BJ (cell line): Measurements from ENCODE around the gene TWSG1. TPM values are rescaled to one million over a fixed set of nuclear protein-coding genes. Genes with fewer than 3 reads are reported as not detected.

Experiments used
- CTCF ChIA-PET: fragments of 350-600 bp; formaldehyde crosslinking; extraction: SDS; loops from one replicate; lab custom pipeline; 2021; ENCODE audit warnings: antibody characterized with exemption, inconsistent platforms; lab: Yijun Ruan, JAX
- POLR2A ChIA-PET: fragments of 300-600 bp; sonication (Branson Sonifier 250); formaldehyde crosslinking; extraction: SDS; loops from one replicate; lab custom pipeline; 2021; ENCODE audit warnings: antibody characterized with exemption; lab: Charles Lee
- DNase-seq: peaks from one replicate; pipeline ENCODE4 v3.0.0-alpha.2; 2011; ENCODE audit warnings: low read depth
- H3K27me3 ChIP-seq: 2 replicates; pipeline ENCODE4 v1.6.0; 2011; ENCODE audit warnings: low read length; ENCODE audit not compliant: control insufficient read depth, insufficient read depth
- H3K36me3 ChIP-seq: 2 replicates; pipeline ENCODE4 v1.5.1; 2011; ENCODE audit warnings: low read length; ENCODE audit not compliant: control insufficient read depth, insufficient read depth
- H3K4me3 ChIP-seq: 2 replicates; pipeline ENCODE4 v1.5.1; 2011; ENCODE audit warnings: low read depth, mild to moderate bottlenecking, control low read depth, low read length
- polyA plus RNA-seq: library from polyadenylated mRNA; depleted of rRNA; stranded (reverse); fragments of >200 nt; gene quantifications from 2 replicates; pipeline ENCODE4 v1.2.3, GENCODE V29; 2011
- TF ChIP-seq, protein P1 (sequence below): IDR thresholded peaks from 2 replicates; pipeline ENCODE4 v1.5.1; 2011; ENCODE audit warnings: low read depth, mild to moderate bottlenecking, control low read depth, inconsistent platforms, low read length, moderate library complexity; ENCODE audit not compliant: insufficient read depth

TWSG1 gene
- polyA plus RNA-seq, 1 experiment: 127 TPM

DNA sequence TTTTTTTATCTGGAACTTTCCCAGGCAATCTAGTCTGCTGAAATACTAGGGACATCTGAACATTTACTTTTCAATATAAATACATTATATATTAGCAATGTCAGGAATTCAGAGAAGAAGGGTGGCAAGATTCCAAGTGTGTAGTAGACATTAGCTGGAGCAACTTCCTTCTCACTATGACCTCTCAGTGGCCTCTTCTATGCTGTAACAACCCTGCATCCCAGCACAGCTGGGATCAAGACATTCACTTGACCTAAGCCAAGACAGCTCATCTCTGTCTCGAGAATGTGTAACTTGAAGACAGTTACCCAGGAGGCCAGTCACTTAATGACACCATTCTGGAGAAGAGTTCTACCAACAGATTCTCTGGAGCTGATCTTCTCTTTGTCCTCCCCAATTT is 79.0 kb downstream of the TWSG1 start:
- H3K27me3 ChIP-seq: no peaks in the 10 kb centered on the region
- POLR2A ChIA-PET: no interaction called here
- DNase-seq: no peak
- TF ChIP-seq, protein P1, sequence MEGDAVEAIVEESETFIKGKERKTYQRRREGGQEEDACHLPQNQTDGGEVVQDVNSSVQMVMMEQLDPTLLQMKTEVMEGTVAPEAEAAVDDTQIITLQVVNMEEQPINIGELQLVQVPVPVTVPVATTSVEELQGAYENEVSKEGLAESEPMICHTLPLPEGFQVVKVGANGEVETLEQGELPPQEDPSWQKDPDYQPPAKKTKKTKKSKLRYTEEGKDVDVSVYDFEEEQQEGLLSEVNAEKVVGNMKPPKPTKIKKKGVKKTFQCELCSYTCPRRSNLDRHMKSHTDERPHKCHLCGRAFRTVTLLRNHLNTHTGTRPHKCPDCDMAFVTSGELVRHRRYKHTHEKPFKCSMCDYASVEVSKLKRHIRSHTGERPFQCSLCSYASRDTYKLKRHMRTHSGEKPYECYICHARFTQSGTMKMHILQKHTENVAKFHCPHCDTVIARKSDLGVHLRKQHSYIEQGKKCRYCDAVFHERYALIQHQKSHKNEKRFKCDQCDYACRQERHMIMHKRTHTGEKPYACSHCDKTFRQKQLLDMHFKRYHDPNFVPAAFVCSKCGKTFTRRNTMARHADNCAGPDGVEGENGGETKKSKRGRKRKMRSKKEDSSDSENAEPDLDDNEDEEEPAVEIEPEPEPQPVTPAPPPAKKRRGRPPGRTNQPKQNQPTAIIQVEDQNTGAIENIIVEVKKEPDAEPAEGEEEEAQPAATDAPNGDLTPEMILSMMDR: no peak
- no peak overlapping the region for H3K4me3 ChIP-seq
- no peaks in the 10 kb centered on the region for H3K36me3 ChIP-seq
- CTCF ChIA-PET: interaction anchor here (0.5 kb wide), 1 partner anchor 51 kb away, joined by 4 read pairs; no protein-coding TSS in a partner anchor

DNA sequence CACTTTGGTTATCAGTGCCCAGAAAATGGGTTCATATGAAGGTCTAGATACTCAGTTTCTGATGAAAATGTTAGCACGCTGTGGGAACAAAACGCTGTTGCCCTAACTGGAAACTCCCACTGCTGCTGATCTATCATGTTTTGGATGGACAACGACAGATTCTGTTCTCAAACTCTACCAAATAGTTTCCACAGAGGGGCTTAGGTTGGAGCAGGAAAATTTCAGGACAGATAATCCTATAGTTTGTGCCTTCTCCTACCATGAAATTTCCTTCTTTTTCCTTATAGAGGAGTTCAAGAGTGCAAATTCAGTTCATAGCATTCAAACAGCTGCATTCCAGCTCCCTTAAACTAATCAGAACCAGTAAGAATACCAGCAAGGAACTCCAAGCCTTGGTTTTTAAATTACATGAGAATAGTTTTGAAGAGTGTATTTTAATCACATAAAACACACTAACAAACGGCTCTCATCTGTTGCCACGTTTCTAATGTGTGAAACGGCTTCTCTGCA is 82.0 kb downstream of the TWSG1 start:
- ChIA-PET CTCF (interaction anchor here (0.9 to 1.2 kb wide), 4 partner anchors 10 to 99 kb away, joined by 3 to 4 read pairs (median 4); no protein-coding TSS in a partner anchor), POLR2A (interaction anchor here (0.6 kb wide), 1 partner anchor 52 kb away, joined by 3 read pairs; no protein-coding TSS in a partner anchor)
- no peak for DNase-seq
- Histone ChIP-seq H3K4me3 (no peak overlapping the region), H3K27me3 (no peaks in the 10 kb centered on the region), H3K36me3 (no peaks in the 10 kb centered on the region)
- TF ChIP-seq, protein P1: no peak

DNA sequence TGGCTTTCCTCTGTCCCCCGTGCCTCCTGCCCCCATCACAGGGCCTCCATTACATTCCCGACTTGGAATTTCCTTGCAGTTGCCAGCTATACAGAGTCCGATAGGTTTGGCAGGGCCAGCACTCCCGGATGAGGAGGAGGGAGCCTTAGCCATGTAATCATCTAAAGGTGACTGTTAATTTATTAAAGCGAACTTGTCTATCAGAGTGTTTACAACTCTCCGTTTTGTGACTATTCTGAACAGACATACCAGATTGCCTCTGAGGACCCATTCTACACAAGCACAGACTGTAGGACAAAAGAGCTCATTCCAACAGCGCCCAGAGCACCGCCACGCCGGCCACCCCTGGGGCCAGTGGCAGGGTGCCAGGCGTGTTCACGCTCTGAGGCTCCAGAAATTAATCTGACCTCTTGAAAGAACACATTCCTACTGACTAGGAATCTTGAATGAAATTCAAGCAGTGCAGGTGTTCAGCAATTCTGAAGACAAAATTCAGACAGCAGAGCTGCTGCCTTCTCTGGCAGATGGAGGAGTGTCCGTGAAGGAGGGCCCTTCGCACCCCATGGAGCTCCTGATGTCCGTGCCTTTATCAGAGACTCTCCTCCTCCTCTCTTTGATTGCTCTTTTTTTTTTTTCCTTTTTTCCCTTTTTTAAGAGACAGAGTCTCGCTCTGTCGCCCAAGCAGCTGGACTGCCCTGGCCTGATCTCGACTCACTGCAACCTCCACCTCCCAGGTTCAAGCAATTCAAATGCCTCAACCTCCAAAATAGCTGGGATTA is 82.7 kb downstream of the TWSG1 start:
- CTCF ChIA-PET: interaction anchor here (0.9 to 1.2 kb wide), 4 partner anchors 10 to 99 kb away, joined by 3 to 4 read pairs (median 4); no protein-coding TSS in a partner anchor
- TF ChIP-seq, protein P1: no peak
- POLR2A ChIA-PET: no interaction called here
- Histone ChIP-seq H3K4me3 (no peak overlapping the region), H3K27me3 (no peaks in the 10 kb centered on the region), H3K36me3 (no peaks in the 10 kb centered on the region)
- DNase-seq: no peak

DNA sequence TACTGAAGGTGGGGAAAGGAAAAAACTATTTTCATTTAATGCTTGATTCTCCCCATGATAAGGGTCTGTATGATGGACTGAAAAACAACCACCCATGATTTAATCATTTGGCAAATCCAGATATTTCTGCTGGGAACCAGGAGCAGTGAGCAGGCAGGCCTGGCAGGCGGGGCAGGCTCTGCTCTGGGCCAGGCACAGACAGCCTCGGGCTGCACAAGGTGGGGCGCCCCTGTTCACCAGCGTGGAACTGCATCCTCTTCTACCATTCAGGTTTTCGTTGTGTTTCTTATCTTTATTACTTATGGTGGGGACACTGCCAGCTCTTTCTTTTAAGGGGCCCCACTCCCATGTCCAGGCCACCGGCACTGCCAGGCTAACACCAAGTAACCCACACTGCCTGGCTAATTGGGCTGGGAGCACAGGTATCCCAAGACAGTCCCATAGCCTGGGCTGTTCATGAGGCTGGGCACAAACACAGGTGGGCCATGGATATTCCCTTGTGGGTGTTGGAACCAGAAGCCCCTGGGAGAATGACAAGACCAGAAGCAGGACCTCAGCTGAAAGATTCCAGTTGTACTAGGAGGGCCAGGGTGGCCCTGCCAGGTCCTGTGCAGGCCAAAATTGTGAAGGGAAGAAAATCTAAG is 83.6 kb downstream of the TWSG1 start:
- TF ChIP-seq, protein P1: no peak
- ChIA-PET POLR2A (no interaction called here), CTCF (interaction anchor here (1.2 kb wide), 2 partner anchors 9 to 13 kb away, joined by 3 to 4 read pairs; no protein-coding TSS in a partner anchor)
- H3K36me3 ChIP-seq: no peaks in the 10 kb centered on the region
- no peak overlapping the region for H3K4me3 ChIP-seq
- H3K27me3 ChIP-seq: no peaks in the 10 kb centered on the region
- no peak for DNase-seq

DNA sequence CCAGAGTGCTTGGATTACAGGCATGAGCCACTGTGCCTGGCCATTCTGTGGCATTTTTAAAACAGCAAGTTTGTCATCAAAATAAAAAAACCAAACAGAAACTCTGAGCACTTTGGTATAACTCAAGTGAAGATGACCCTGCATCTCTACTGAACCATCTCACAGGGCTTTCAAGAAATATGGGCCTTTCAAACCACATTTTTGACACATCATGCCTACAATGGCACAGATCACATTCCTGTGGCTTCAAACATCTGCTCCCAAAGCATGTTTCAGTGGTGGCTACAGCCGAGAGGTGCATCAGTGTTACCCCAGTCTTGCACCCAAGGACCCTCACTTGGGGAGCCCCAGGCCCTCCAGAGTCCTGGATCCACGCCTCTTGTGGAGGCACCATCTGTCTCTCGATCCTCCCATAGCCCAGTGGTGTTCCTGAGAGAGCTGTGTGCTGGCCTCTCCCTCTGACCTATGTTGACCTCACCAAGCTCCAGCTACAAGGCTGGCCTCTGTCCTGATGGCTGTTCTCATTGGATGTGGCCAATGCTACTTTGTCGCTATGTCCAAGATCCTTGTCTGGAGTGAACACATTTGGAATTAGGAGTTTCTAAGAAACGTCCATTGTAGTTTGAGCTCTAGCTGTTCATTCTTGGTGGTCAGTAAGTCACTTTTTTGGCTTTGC is 85.5 kb downstream of the TWSG1 start:
- Histone ChIP-seq H3K36me3 (no peaks in the 10 kb centered on the region), H3K4me3 (no peak overlapping the region), H3K27me3 (no peaks in the 10 kb centered on the region)
- CTCF ChIA-PET: no interaction called here
- TF ChIP-seq, protein P1: no peak
- POLR2A ChIA-PET: no interaction called here
- no peak for DNase-seq
